Measurements from ENCODE around the gene APOL4.
A peak's percentile ranks its signal among the peaks of the same experiment; 100 is the strongest.

GRCh38 chr22:36194971-36195370, 6.6 kb downstream of the APOL4 start:
- TF ChIP-seq CTCF (IDR thresholded peaks at IDR 0.05; ENCODE audit: insufficient read depth, low read length) (peak; percentile 82), GABPA (IDR thresholded peaks at IDR 0.05; ENCODE audit: low read depth) (no peak), POLR2AphosphoS5 (IDR thresholded peaks at IDR 0.05; ENCODE audit: low read depth) (no peak), SPI1 (IDR thresholded peaks at IDR 0.05; ENCODE audit: borderline replicate concordance, low read depth) (no peak)
- TF ChIP-seq, protein P1, sequence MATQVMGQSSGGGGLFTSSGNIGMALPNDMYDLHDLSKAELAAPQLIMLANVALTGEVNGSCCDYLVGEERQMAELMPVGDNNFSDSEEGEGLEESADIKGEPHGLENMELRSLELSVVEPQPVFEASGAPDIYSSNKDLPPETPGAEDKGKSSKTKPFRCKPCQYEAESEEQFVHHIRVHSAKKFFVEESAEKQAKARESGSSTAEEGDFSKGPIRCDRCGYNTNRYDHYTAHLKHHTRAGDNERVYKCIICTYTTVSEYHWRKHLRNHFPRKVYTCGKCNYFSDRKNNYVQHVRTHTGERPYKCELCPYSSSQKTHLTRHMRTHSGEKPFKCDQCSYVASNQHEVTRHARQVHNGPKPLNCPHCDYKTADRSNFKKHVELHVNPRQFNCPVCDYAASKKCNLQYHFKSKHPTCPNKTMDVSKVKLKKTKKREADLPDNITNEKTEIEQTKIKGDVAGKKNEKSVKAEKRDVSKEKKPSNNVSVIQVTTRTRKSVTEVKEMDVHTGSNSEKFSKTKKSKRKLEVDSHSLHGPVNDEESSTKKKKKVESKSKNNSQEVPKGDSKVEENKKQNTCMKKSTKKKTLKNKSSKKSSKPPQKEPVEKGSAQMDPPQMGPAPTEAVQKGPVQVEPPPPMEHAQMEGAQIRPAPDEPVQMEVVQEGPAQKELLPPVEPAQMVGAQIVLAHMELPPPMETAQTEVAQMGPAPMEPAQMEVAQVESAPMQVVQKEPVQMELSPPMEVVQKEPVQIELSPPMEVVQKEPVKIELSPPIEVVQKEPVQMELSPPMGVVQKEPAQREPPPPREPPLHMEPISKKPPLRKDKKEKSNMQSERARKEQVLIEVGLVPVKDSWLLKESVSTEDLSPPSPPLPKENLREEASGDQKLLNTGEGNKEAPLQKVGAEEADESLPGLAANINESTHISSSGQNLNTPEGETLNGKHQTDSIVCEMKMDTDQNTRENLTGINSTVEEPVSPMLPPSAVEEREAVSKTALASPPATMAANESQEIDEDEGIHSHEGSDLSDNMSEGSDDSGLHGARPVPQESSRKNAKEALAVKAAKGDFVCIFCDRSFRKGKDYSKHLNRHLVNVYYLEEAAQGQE (IDR thresholded peaks at IDR 0.05; ENCODE audit: insufficient replicate concordance, low read depth), result no peak

Measured in HL-60 (cell line).